Gastroesophageal sphincter (tissue), 4 donors: ENCODE data around the gene NAA10. TPM values are rescaled to one million over a fixed set of nuclear protein-coding genes. Genes with fewer than 3 reads are reported as not detected.
A peak's percentile ranks its signal among the peaks of the same experiment; 100 is the strongest.

Experiments
- ATAC-seq: fragments of 150-250 bp; one replicate; pipeline ENCODE4 v1.9.1; 2016; ENCODE audit warnings: mild to moderate bottlenecking, moderate library complexity
- H3K27ac ChIP-seq, 4 donors: fragments of 200-600 bp; sonication (generic) in 3 of 4; 1 replicate in 3 of 4; 2 replicates in 1 of 4; pipeline ENCODE4 v1.5.1; 2016 to 2019
- H3K27me3 ChIP-seq: fragments of 200-600 bp; sonication (generic); one replicate; pipeline ENCODE4 v1.5.1; 2019
- H3K36me3 ChIP-seq, 2 donors: fragments of 200-600 bp; sonication (generic); one replicate each; pipeline ENCODE4 v1.5.1; 2019; ENCODE audit warnings: control low read depth in 1 of 2
- H3K4me1 ChIP-seq, 3 donors: fragments of 200-600 bp; sonication (generic); 1 replicate in 2 of 3; 2 replicates in 1 of 3; pipeline ENCODE4 v1.5.1; 2016 to 2019; ENCODE audit warnings: control low read depth in 2 of 3
- H3K4me3 ChIP-seq, 2 donors: fragments of 200-600 bp; sonication (generic); one replicate each; pipeline ENCODE4 v1.5.1; 2019; ENCODE audit warnings: mild to moderate bottlenecking in 1 of 2, moderate library complexity in 1 of 2
- H3K9me3 ChIP-seq, 3 donors: fragments of 200-600 bp; sonication (generic); one replicate each; pipeline ENCODE4 v1.5.1; 2017 to 2019; ENCODE audit warnings: control low read depth in 2 of 3
- EP300 ChIP-seq: sonication (generic); formaldehyde crosslinking; IDR thresholded peaks from one replicate; pipeline ENCODE4 v1.6.1; 2017; ENCODE audit warnings: antibody characterized with exemption, mild to moderate bottlenecking
- POLR2A ChIP-seq, 2 donors: fragments of 450-650 bp; IDR thresholded peaks; one replicate each; pipeline ENCODE4 v1.6.1; 2017; ENCODE audit warnings: antibody characterized with exemption in 2 of 2, mild to moderate bottlenecking in 2 of 2, moderate library complexity in 1 of 2
- POLR2AphosphoS5 ChIP-seq: sonication (generic); formaldehyde crosslinking; IDR thresholded peaks from one replicate; pipeline ENCODE4 v1.6.1; 2017; ENCODE audit warnings: antibody characterized with exemption
- WGBS, 2 donors: methylation state at CpG; one replicate each; pipeline ENCODE4 v1.1.5; 2018; ENCODE audit warnings: low coverage in 1 of 2; 5-methylcytosine and 5-hydroxymethylcytosine counted together
- total RNA-seq, 4 donors: library from RNA; depleted of rRNA; stranded (reverse); fragments of >200 nt; gene quantifications; one replicate each; pipeline ENCODE4 v1.1.0, GENCODE V29; 2016
- TF ChIP-seq, protein P1 (sequence below), 4 experiments: fragments of 200-600 bp in 2 of 4; fragments of 450-650 bp in 2 of 4; sonication (generic) in 1 of 4; IDR thresholded peaks; one replicate each; pipeline ENCODE4 v1.5.1; 2017 to 2019; ENCODE audit warnings: antibody characterized with exemption in 4 of 4, mild to moderate bottlenecking in 2 of 4, moderate library complexity in 2 of 4

NAA10 gene
- total RNA-seq, 4 donors from 2014 or later, result 68.3 to 103 (median 89.2) TPM

DNA sequence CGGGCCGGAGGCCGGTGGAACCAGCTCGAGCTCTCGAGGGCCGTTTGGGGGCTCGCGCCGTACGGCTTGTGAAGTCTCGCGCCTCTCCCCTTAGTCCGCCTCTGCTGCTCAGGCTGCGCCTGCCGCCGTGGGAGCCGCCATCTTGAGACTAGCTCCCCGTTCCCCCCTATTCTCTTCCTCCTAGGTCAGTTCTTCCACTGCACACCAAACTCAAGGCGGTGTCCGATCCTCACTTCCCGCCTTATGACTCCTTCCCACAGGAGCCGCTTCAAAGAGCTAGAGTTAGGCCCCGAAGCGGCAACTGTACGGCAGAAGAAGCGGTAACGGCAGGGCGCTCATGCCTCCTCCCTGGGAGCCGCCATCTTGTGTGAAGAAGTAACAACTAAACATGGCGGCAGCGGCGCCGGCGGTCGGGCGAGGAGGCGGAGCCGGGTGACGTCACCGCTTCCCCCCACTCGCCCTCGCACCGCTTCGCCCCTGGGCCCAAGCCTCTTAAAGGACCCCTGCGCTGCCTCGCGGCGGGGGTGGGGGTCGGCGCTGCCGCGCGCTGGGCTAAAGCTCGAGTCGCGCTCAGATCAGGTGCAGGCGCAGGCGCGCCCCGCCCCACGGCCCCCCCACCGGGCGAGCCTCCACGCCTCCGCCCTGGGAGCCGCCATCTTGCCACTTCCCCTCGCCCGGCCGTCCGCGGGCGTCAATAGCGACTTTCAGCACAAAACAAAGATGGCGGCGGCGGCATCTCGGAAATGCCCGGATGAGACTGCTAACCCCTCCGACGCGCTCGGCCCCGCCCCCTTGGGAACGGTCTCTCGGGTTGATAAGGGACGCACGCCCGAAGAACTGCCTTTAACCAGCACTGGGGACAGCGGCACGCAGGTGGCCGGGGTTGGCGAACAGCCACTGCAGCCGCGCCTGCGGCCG is 36.9 kb upstream of the NAA10 start, which contains the start of gene HCFC1:
TSS of gene HCFC1 (minus strand) at position 369 of the 918 bp plus-strand sequence. CDS start 978 bp downstream, outside the sequence.
- H3K4me1 ChIP-seq, result peaks cover 2 to 51% (median 31%) of the 10 kb centered on the region in 3 donors
- peak; percentile 75 for ATAC-seq
- WGBS, 2 donors, result no CpG with 5 or more reads among the region's 96 CpGs

DNA sequence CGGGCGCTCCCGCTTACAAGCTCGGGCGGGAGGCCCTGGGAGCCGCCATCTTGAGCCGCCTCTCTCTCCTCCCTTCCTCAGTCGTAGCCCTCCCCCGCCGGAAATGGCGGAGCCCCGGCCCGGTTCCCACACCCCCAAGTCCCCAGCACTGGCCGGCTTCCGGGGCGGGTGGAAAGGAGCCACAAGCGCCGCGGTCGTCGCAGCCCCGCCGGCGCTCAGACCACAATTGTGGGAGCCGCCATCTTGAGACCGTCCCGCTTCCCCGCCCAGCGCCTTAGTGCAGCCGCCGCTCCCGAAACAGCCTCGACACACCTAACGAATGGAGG is 36.2 kb upstream of the NAA10 start:
- H3K27ac ChIP-seq, result peak overlapping the region; percentile 94 to 99 (median 98)
- H3K4me1 ChIP-seq, result peaks cover 2 to 57% (median 37%) of the 10 kb centered on the region in 3 donors
- no peaks in the 10 kb centered on the region for H3K9me3 ChIP-seq
- ATAC-seq, result peak; percentile 73
- no peaks in the 10 kb centered on the region for H3K36me3 ChIP-seq
- no CpG with 5 or more reads among the region's 34 CpGs for WGBS, 2 donors
- H3K27me3 ChIP-seq, result no peaks in the 10 kb centered on the region
- H3K4me3 ChIP-seq, result peak overlapping the region; percentile 65 to 76
- TF ChIP-seq POLR2A (IDR thresholded peaks at IDR 0.05), result peak in 1 of 2 donors; percentile 52
- TF ChIP-seq EP300, result no peak
- peak; percentile 61 for TF ChIP-seq POLR2AphosphoS5

More for the DNA sequence above, 36.9 kb upstream of the NAA10 start, which contains the start of gene HCFC1:
- no peaks in the 10 kb centered on the region for H3K27me3 ChIP-seq
- no peaks in the 10 kb centered on the region for H3K9me3 ChIP-seq
- TF ChIP-seq POLR2AphosphoS5, result peak; percentile 5
- no peak for TF ChIP-seq EP300
- TF ChIP-seq, protein P1, sequence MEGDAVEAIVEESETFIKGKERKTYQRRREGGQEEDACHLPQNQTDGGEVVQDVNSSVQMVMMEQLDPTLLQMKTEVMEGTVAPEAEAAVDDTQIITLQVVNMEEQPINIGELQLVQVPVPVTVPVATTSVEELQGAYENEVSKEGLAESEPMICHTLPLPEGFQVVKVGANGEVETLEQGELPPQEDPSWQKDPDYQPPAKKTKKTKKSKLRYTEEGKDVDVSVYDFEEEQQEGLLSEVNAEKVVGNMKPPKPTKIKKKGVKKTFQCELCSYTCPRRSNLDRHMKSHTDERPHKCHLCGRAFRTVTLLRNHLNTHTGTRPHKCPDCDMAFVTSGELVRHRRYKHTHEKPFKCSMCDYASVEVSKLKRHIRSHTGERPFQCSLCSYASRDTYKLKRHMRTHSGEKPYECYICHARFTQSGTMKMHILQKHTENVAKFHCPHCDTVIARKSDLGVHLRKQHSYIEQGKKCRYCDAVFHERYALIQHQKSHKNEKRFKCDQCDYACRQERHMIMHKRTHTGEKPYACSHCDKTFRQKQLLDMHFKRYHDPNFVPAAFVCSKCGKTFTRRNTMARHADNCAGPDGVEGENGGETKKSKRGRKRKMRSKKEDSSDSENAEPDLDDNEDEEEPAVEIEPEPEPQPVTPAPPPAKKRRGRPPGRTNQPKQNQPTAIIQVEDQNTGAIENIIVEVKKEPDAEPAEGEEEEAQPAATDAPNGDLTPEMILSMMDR (IDR thresholded peaks at IDR 0.05), result no peak
- TF ChIP-seq POLR2A (IDR thresholded peaks at IDR 0.05), result peak in 1 of 2 donors; percentile 8
- peak within 1 kb of the TSS; percentile 94 to 99 (median 98) for H3K27ac ChIP-seq
- peak within 1 kb of the TSS; percentile 65 to 76 for H3K4me3 ChIP-seq
- H3K36me3 ChIP-seq, result no peaks in the 10 kb centered on the region

DNA sequence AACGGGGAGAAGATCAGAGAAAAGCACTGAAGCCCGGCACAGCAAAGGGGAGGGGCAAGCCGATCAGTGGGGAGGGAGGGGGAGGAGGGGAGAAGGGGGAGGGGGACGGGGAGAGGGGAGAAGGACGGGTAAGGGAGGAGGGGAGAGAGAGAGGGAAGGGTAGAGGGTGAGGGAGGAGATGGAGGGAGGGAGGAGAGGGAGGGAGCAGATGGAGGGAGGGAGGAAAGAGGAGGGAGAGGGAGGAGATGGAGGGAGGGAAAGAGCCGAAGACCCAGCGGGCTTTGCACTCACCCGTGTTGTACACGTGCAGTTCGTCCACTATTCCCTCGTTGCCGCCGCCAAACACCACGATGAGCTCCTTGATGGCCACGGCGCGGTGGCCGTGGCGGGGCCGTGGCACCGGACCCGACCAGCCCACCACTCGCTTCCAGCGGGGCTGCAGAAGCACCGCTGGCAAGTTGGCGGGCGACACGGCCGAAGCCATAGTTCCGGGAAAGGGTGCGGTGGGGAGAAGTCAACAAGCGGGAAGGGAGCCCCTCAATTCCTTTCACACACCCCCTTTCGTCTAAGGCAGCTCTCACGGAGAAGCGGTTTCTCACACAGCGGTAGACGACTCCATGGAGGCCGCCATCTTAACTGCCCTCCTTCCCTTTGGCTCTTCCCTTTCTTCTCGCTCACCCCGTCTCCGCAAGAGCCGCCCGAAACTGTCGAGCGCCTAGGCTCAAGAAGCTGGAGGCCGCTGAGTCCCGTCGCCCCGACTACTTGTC is 35.7 kb upstream of the NAA10 start:
- Histone ChIP-seq H3K36me3 (no peaks in the 10 kb centered on the region), H3K27me3 (no peaks in the 10 kb centered on the region), H3K4me3 (peak overlapping the region; percentile 65 to 76), H3K4me1 (peaks cover 2 to 63% (median 40%) of the 10 kb centered on the region in 3 donors), H3K27ac (peak overlapping the region; percentile 94 to 99 (median 98)), H3K9me3 (no peaks in the 10 kb centered on the region)
- WGBS, 2 donors, result 0 to 2% methylated on average over 5 to 12 of the region's 49 CpGs
- peak; percentile 9 for ATAC-seq
- TF ChIP-seq, protein P1 (IDR thresholded peaks at IDR 0.05), result no peak
- TF ChIP-seq EP300, result no peak
- no peak for TF ChIP-seq POLR2AphosphoS5
- TF ChIP-seq POLR2A (IDR thresholded peaks at IDR 0.05), result no peak

- TF ChIP-seq EP300, result no peak
- no peak for TF ChIP-seq POLR2A (IDR thresholded peaks at IDR 0.05)
- TF ChIP-seq, protein P1 (IDR thresholded peaks at IDR 0.05), result no peak
- no peak for TF ChIP-seq POLR2AphosphoS5
- WGBS, 2 donors, result 0 to 7% methylated on average over 2 to 18 of the region's 26 CpGs
- H3K4me3 ChIP-seq, result peak overlapping the region; percentile 65 to 76
- H3K27me3 ChIP-seq, result no peaks in the 10 kb centered on the region
- no peaks in the 10 kb centered on the region for H3K9me3 ChIP-seq
- peak overlapping the region; percentile 94 to 99 (median 98) for H3K27ac ChIP-seq
- H3K36me3 ChIP-seq, result no peaks in the 10 kb centered on the region
- H3K4me1 ChIP-seq, result peaks cover 2 to 68% (median 40%) of the 10 kb centered on the region in 3 donors
- no peak for ATAC-seq
Observed at GRCh38 chrX:153969904-153970356, 35.1 kb upstream of the NAA10 start.
